Left lobe of liver (tissue), 2 donors: Measurements from ENCODE around the gene FILIP1L. TPM values are rescaled to one million over a fixed set of nuclear protein-coding genes. Genes with fewer than 3 reads are reported as not detected.
A peak's percentile ranks its signal among the peaks of the same experiment; 100 is the strongest.

Experiments
- ATAC-seq: fragments of 200-7000 bp; cut with Tn5 transposase; one replicate; pipeline ENCODE4 v1.9.1; 2020; ENCODE audit warnings: mild to moderate bottlenecking, moderate library complexity
- DNase-seq: peaks from one replicate; pipeline ENCODE4 v3.0.0-alpha.2; 2020; ENCODE audit warnings: low spot score
- total RNA-seq: library from RNA; stranded (reverse); gene quantifications from one replicate; pipeline ENCODE4 v1.2.1, GENCODE V29; 2021
- donor health status: DM: no; HTN: no; CAD: no; lungs with moderate emphysema.
- donor health status: DM: no; HTN: yes; CAD: no.

The FILIP1L gene
- total RNA-seq, 1 donor from 2014 or later, result 0.93 TPM

DNA sequence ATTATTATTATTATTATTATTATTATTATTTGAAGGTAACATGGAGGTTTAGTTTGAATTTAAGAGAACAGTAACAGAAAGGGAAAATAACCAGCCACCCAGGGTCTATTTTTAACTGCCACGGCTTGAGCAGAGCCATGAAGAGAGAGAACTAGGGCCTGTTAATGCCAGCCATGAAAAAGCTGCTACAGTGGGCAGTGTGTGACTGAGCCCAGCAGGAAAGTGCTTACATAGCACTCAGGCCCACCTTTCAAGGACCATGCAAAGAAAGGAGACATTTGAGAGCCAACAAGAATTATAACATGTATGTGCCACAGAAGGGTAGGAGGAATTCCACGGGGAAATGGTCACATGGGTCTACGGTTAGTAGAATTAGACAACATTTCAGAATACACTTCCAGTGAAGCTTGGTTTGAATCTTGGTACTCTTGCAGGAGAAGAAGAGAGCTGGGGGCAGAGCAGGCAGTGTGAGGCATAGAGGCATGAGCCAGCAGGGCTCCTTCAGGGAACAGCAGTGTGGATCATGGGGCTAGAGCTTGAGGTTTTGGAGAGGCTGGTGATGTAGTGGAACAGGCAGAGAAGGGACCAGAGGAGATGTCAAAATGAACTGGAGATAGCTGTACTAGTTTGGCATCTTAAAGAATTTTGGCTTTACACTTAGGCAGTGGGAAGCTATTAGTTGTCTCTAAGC is 155.9 kb downstream of the FILIP1L start:
- DNase-seq, result no peak
- ATAC-seq, result no peak

DNA sequence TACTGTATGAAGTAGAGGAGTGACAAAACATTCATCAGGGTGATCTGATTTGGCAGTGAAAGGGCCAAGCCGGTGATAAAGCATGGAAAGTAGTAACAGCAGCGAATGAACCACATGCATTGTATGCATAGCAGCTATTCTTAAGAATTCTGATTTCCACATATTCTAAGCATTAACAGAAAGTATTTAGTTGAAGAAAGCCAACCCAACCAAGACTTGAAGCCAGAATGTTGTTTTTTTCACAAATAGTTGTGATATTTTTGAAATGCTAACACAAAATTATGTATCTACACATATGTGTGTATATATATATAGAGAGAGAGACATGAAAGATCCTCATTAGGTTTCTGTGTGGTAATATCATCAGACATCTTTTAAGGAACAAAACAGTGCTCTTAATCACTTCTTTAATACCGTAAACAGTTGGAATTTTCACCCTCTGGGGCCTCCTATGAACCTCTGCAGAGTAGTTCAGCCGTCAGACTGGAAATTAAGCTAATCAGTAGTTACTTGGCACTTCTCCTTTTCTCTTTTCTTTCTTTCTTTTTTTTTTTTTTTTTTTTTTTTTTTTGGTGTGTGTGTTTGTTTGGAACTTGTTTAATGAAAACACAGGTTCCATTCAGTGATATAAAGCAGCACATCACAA is 157.0 kb downstream of the FILIP1L start:
- DNase-seq, result no peak
- ATAC-seq, result no peak

DNA sequence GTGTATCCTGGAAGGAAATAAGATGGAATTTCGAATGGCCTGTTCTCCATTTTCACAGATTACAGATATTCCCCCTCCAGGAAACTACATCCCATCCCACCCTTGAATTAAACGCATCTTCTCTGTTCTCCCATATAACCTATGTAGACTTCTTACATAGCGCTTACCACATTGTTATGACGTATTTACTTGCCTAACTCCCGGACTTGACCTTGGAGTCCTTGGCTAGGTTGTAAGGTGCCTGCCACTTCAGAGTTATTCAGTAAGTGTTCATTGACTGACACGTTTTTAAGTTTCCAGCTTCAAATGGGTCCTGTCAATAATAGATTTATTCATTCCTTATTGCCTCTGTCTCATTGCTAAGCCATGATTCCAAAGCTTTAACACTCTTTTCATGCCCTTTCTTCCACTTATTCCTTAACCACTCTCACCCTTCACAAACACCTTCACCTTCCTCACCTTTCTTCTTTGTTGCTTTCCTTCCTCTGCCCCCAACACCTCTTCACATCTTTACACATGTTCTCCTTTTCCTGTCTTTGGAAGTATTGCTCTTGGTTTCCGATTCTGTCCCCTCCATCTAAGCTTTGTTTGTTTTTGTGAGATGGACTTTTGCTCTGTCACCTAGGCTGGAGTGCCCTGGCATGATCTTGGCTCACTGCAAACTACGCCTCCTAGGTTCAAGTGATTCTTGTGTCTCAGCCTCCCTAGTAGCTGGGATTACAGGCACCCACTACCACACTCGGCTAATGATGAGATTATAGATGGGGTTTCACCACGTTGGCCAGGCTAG is 158.3 kb downstream of the FILIP1L start:
- DNase-seq (no peak), ATAC-seq (peak; percentile 76)

DNA sequence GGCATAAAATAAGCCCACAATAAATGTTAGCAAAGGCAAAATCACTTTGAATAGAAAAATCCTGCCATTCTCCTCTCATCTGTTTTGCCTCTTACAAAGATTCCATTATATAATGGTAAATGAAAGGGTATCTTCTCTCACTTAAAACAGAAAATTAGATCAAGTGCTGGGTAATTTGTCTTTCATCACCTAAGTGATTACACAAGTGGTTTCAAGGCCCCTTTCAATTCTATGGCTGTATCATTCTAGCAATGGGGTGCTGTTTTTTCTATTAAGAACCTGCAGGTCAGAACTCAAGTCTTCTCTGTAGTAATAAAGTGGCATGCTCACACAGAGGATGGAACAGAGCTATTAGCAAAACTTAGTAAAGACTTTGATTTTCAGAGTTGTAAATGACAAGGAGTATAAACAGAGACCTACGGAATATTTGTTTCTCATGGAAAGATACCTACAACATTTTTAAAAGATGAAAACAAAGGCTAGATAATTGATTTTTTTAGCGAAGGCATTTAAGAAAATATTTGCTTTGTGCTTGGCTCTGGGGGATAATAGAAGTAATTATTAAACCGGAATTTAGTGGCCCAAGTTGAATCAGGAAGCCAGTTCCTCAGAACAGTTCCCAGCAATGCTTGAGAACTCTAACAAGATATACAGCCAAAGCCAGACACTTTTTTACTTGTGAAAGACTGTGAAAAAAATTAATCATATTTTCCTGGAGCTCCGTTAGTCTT is 159.2 kb downstream of the FILIP1L start:
- ATAC-seq (peak; percentile 78), DNase-seq (no peak)

DNA sequence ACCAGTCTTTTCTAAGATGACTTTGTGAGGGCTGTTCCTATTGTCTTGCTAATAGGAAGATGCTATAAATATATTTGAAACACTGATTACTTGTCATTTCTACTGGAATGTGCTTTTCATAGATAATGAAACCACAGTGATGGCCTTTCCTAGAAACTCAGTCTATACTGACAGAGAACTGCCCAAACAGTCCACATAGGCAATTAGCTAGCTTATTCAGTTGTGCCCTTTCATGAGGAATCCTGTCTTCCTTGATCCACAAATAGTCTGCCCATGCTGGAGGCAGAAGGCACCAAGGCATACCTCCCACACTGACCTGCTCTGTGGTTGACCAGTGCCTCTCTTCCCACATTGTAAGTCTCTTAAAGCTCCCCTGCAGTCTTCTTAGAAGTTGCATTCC is 160.7 kb downstream of the FILIP1L start:
- DNase-seq (no peak), ATAC-seq (no peak)

DNA sequence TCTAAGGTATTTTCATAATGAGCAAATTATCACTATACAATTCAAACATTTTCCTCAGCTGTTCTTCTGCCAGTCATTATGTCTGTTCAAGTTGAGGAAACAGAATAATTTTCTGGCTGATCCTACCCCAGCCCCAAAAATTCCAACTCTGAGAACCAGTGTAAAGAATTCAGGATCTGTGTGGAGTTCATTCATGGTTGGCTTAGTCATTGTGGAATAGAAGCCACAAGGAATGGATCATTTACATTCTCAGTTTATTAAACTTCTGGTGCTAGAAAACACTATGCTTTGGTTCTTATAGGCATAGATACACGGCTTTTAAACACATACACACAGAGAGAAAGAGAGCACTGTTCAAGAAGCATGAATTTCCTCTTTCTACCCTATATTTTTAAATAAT is 162.0 kb downstream of the FILIP1L start:
- no peak for ATAC-seq

DNA sequence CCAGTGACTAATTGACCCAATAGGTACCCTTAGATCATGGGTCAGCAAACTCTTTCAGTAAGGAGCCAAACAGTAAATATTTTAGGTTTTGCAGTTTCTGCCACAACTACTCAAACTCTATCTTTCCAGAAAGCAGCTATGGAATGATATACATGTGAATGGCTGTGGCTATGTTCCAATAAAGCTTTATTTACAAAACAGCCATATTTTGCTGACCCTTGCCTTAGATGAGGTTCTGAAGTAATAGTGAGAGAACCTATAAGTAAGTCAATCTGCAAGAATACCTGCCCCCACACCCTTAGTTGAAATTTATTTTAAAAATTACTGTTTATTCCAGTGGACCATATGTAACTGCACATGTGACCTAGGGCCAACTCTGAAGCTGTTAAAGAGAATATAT is 162.6 kb downstream of the FILIP1L start:
- ATAC-seq, result no peak
- no peak for DNase-seq

More for the DNA sequence above, 162.0 kb downstream of the FILIP1L start:
- no peak for DNase-seq

DNA sequence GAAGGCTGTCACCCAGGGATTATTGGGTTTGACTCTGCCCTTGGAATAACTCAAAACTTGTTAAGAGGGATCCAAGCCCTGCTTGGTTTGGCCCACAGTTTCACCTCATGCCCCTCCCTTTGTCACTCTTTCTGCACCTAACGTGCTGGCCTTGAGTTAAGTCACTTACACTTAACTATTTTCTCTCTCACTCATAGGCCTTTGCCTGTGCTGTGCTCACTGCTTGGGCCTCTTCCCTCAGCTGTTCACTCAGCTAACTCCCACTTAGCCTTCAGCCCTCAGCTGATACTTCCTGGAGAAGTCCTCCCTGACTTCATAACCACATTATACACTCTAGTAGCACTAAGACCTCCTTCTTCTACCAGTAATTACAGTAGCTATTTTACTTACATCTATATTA is 163.4 kb downstream of the FILIP1L start:
- DNase-seq, result no peak
- no peak for ATAC-seq

DNA sequence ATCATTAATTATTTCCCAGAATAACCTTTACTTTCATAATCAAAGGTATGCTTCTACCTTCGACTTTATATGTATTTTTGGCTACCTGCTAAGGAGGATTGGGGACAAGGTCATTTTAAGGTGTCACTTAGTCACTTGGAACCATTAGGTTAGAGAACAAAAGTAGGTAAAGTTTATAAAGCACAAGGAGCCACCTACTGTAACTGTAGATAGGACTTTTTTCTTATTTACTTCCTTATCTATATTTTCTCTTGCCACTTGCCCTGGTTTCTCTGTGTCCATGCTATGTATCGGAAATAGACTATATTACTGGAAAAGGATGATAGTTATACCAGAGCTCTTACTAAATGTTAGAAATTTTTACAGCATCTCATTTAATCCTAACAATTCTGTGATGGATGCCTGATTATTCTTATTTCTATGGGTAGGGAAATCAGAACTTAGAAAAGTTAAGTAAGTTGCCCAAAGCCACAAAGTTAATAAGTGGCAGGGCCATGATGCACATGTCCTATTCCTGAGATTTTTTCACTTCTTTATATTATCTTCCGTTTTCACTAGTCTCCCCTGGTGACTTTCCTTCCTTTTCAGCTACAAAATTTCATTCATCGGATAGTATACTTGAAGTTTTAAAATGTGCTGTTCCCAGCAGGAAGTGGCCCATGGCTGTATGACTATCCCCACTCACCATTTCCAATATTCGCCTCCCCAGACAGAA is 164.2 kb downstream of the FILIP1L start:
- no peak for DNase-seq
- ATAC-seq, result no peak

DNA sequence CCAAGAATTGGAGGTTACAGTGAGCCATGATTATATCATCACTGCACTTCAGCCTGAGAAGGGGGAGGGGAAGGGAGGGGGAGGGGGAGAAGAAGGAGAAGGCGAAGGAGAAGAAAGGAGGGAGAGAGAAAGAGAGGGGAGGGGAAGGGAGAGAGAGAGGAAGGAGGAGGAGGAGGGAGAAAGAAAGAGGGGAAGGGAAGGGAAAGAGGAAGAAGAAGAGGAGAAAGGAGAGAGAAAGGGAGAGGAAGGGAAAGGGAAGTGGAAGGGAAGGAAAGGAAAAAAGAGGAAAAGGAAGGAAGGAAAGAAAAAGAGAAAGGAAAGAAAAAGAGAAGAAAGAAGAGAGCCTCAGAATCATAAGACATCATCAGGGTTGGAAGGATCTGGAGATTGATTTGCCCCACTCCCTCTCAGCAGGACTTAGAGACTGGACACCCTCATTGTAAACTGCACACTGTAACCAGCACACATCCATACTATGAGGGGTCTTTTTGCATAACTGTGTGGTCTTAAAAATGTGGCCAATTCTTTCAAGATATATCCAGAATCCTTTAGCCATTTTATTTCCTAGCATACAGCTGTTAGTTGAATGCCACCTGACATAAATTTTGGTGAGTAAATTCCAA is 165.7 kb downstream of the FILIP1L start:
- ATAC-seq, result no peak
- DNase-seq, result no peak

DNA sequence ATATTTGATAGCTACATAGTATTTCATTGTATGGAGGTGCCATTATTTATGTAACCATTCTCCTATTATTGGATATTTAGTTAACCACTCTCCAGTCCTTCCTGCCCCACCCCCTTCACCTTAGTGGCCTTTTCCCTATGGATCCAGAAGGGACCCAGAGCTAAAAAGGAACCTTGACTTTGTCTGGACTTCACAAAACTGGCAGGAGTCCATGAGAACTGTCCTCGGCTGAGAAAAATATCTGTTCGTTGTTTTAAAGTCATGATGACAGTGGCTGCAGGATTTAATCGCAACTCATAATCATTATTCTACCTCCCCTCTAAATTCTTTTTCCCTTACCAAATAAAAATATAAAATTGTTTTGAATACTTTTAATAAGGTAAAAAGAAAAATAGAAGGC is 166.9 kb downstream of the FILIP1L start:
- no peak for DNase-seq

DNA sequence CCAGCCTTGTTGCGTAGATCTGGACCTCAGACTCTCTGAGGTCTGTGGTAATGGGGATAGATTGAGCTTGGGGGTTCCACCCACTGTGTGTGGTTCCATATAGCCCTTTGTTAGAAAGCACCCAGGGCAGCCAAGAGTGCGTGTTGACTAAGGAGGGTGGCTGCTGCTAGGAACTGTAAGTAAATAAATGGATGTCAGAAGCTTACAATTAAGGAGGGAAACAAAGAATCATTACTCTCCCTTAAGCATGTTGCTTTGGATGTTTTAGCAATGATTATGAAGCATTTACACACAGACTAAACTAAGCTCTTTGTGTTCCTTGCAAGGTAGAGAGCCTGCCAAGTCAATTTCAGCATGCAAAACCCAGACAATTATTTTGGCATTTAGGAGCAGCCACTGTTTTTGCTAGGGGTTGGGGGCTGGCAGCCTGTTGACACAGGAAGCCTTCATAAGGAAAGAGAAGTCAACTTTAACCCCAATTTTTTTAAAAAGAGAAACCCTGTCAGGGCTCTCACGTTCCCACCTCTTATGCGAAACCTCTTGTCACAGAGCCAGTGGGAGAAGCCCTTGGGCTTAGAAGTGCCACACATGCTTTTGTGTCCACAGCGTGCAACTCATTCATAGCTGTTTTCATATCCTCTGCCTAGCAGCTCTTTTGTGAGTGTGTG is 168.8 kb downstream of the FILIP1L start:
- DNase-seq (no peak), ATAC-seq (no peak)

More for the DNA sequence above, 166.9 kb downstream of the FILIP1L start:
- ATAC-seq, result no peak

DNA sequence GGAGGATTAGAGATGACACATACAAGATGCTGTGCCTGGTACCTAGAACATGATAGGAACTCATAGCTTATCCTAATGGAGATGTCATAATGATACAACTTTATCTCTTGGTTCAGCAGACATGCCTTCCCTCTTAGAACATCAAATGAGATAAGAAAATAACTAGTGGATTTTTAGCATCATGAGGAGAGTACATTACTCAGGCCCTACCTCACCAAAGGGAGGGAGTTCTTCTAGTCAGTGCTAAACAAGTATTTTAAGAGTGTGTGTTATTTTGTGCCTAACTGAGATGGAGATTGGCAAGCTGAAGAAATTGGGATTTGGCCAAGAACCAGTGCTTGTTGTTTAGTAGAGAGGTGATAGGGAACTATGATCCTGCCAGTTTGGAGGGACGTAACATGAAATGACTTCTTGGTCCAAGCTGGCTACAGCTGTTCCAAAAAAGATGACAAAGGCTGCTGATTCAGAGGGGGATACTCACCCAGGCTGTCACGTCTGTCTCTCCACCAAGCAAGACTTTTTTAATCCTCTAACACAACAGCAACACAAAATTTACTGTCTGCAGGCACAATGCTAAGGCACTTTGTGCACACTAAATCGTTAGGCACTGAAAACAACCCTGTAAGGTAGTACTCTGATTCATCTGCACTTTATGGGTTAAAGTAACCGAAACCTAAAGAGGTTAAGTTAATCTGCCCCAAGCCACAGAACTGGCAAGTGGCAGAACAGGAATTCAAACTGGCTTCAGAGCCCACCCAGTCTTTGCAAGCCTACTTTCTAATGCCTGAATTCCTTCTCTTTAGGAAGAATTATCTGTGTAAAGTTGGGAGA is 170.2 kb downstream of the FILIP1L start:
- no peak for DNase-seq
- no peak for ATAC-seq

DNA sequence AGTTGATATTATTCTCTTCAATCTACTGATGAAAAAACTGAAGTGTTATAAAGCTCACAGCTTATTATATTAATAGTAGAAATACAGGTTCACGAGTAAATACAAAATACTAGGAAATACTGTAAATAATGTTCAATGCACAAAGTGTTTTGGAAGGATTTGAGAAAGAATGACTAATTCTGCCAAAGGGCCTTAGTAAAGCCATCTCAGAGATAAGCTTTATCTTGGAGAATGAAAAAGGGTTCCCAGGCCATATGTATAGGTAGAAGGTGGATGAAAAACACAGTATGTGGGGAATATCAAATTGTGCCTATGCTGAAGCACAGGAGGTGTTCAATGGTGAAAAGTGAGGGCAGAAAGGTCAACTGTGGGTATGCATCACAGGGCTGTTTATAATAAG is 173.1 kb downstream of the FILIP1L start:
- DNase-seq, result no peak
- ATAC-seq, result no peak

DNA sequence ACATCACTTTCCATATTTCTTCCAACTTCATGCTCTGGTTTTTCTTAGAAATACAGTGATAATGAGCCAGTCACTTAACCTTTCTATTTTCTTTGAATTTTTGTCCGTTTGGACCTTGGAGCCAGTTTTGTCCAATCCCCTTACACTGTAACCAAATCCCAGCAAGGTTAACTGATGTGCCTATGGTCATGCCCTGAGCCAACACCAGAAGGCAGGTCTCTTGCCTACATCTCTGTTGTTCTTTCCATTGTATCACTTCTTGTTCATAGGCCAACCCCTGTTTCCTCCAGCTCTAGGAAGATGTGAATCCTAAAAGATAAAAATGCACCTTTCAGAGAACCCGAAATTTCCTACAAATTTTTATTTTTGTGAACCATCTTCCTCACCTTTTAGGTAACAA is 174.0 kb downstream of the FILIP1L start:
- ATAC-seq (no peak), DNase-seq (no peak)

DNA sequence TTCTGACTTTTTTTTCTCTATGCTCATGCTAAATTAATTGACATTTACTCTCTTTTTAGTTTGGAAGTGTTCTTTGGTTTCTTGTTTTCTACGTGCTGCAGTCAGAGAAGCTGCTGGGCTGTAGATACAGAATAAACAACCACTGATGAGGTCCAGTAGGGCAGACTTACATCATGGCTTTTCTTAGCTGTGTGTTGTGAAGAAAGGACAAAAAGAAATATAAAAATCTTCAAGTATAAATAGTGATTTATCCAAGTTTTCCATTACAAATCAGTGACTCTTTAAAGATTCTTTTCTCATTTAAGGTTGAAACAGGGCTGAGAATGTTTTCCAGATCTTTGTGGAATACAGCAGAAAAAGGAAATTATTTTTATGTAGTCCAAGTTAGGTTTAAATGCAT is 174.4 kb downstream of the FILIP1L start:
- no peak for ATAC-seq

DNA sequence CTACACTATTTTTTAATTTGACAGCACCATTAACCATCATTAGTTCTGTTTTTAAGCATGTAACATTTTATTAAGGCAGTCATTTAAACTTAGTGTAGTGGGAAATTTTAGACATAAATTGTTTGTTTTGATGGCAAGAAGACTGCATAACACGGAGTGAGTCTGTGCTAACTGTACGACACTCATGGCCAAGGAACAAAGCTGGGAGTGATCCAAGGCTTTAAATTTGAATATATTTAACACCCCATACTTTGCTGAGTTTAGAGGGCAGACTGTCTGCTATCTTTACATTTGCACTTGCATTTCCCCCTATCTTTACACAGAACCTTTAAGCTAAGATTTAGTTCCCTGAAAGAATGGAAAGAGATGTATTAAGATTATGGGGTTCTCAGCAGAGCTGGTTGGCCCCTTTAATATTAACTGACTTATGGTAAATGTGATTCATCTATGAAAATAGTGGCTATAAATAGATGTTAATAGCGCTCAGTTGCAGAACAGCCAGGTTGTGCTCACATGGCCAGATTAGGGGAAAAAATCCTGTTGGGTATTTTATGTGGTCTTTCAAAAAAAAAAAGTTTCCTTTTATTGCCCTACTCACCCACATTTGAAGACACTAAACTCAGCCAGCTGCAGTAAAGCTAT is 175.9 kb downstream of the FILIP1L start:
- ATAC-seq, result no peak

More for the DNA sequence above, 174.4 kb downstream of the FILIP1L start:
- no peak for DNase-seq

More for the DNA sequence above, 175.9 kb downstream of the FILIP1L start:
- no peak for DNase-seq
